GM12801 (cell line): ENCODE data around the gene NCBP2.

Source experiments
- TF ChIP-seq, protein P1 (sequence below): IDR thresholded peaks from one replicate; pipeline ENCODE4 v1.5.1; 2011; ENCODE audit warnings: control low read depth; ENCODE audit not compliant: insufficient read length; ENCODE audit errors: extremely low read depth

NCBP2 gene

GRCh38 chr3:196889844-196890708 lies 52.3 kb downstream of the NCBP2 start:
- TF ChIP-seq, protein P1, sequence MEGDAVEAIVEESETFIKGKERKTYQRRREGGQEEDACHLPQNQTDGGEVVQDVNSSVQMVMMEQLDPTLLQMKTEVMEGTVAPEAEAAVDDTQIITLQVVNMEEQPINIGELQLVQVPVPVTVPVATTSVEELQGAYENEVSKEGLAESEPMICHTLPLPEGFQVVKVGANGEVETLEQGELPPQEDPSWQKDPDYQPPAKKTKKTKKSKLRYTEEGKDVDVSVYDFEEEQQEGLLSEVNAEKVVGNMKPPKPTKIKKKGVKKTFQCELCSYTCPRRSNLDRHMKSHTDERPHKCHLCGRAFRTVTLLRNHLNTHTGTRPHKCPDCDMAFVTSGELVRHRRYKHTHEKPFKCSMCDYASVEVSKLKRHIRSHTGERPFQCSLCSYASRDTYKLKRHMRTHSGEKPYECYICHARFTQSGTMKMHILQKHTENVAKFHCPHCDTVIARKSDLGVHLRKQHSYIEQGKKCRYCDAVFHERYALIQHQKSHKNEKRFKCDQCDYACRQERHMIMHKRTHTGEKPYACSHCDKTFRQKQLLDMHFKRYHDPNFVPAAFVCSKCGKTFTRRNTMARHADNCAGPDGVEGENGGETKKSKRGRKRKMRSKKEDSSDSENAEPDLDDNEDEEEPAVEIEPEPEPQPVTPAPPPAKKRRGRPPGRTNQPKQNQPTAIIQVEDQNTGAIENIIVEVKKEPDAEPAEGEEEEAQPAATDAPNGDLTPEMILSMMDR, result no peak

- TF ChIP-seq, protein P1, result no peak
Measured at GRCh38 chr3:196886144-196886543, 56.2 kb downstream of the NCBP2 start.
